Uterus (tissue), 4 donors: ENCODE data around the gene TPP2. TPM values are rescaled to one million over a fixed set of nuclear protein-coding genes. Genes with fewer than 3 reads are reported as not detected.

Experiments used
- DNase-seq, 2 donors: peaks; one replicate each; pipeline ENCODE4 v3.0.0-alpha.2; 2019 to 2020
- H3K27ac ChIP-seq, 2 donors: fragments of 200-600 bp; sonication (generic); 1 replicate in 1 of 2; 2 replicates in 1 of 2; pipeline ENCODE4 v1.5.1; 2016 to 2018
- H3K27me3 ChIP-seq, 2 donors: fragments of 200-600 bp; sonication (generic); one replicate each; pipeline ENCODE4 v1.5.1; 2018 to 2019; ENCODE audit warnings: control low read depth in 1 of 2
- H3K36me3 ChIP-seq, 2 donors: fragments of 200-600 bp; sonication (generic); one replicate each; pipeline ENCODE4 v1.5.1; 2019; ENCODE audit warnings: control low read depth in 1 of 2
- H3K4me1 ChIP-seq, 2 donors: fragments of 200-600 bp; sonication (generic); one replicate each; pipeline ENCODE4 v1.5.1; 2018 to 2019; ENCODE audit warnings: control low read depth in 1 of 2
- H3K4me3 ChIP-seq, 2 donors: fragments of 200-600 bp; sonication (generic); 1 replicate in 1 of 2; 2 replicates in 1 of 2; pipeline ENCODE4 v1.5.1; 2018 to 2019; ENCODE audit warnings: mild to moderate bottlenecking in 1 of 2
- H3K9me3 ChIP-seq, 2 donors: fragments of 200-600 bp; sonication (generic); one replicate each; pipeline ENCODE4 v1.5.1; 2019; ENCODE audit warnings: control low read depth in 1 of 2
- POLR2A ChIP-seq, 2 donors: fragments of 450-650 bp; IDR thresholded peaks; one replicate each; pipeline ENCODE4 v1.6.1; 2016; ENCODE audit warnings: antibody characterized with exemption in 2 of 2, mild to moderate bottlenecking in 1 of 2, moderate library complexity in 1 of 2
- intact Hi-C: fragments of 100-400 bp; cut with DNase I; formaldehyde crosslinking; loops from one replicate; pipeline ENCODE4 v1.15.1; 2023; ENCODE audit warnings: low total_unique reads
- total RNA-seq, 4 donors: library from RNA; depleted of rRNA in 3 of 4; stranded (reverse); fragments of >200 nt in 3 of 4; gene quantifications; one replicate each; pipeline versions ENCODE4 v1.1.0 to v1.2.4, GENCODE V29; 2014 to 2023
- TF ChIP-seq, protein P1 (sequence below), 4 experiments: fragments of 200-600 bp in 2 of 4; fragments of 450-650 bp in 2 of 4; sonication (generic) in 2 of 4; IDR thresholded peaks; one replicate each; pipeline ENCODE4 v1.5.1; 2016 to 2019; ENCODE audit warnings: antibody characterized with exemption in 4 of 4, mild to moderate bottlenecking in 2 of 4, moderate library complexity in 1 of 4
- donor health status: DM: yes; HTN: yes; CAD: no.

The TPP2 gene
- total RNA-seq, 4 donors from 2014 or later: 42.1 to 83.5 (median 48.7) TPM

GRCh38 chr13:102558029-102558428 is 38.8 kb upstream of the TPP2 start:
- no peak for DNase-seq
- Histone ChIP-seq H3K4me3 (no peak overlapping the region), H3K4me1 (no peaks in the 10 kb centered on the region), H3K9me3 (no peaks in the 10 kb centered on the region), H3K27me3 (no peaks in the 10 kb centered on the region), H3K36me3 (no peaks in the 10 kb centered on the region), H3K27ac (no peak overlapping the region)
- TF ChIP-seq POLR2A (IDR thresholded peaks at IDR 0.05): no peak
- TF ChIP-seq, protein P1, sequence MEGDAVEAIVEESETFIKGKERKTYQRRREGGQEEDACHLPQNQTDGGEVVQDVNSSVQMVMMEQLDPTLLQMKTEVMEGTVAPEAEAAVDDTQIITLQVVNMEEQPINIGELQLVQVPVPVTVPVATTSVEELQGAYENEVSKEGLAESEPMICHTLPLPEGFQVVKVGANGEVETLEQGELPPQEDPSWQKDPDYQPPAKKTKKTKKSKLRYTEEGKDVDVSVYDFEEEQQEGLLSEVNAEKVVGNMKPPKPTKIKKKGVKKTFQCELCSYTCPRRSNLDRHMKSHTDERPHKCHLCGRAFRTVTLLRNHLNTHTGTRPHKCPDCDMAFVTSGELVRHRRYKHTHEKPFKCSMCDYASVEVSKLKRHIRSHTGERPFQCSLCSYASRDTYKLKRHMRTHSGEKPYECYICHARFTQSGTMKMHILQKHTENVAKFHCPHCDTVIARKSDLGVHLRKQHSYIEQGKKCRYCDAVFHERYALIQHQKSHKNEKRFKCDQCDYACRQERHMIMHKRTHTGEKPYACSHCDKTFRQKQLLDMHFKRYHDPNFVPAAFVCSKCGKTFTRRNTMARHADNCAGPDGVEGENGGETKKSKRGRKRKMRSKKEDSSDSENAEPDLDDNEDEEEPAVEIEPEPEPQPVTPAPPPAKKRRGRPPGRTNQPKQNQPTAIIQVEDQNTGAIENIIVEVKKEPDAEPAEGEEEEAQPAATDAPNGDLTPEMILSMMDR (IDR thresholded peaks at IDR 0.05): no peak
- intact Hi-C loops: no loop called here

- no peak overlapping the region for H3K27ac ChIP-seq
- intact Hi-C loops: no loop called here
- H3K27me3 ChIP-seq: no peaks in the 10 kb centered on the region
- no peaks in the 10 kb centered on the region for H3K9me3 ChIP-seq
- DNase-seq: no peak
- no peaks in the 10 kb centered on the region for H3K4me1 ChIP-seq
- TF ChIP-seq, protein P1 (IDR thresholded peaks at IDR 0.05): no peak
- no peak for TF ChIP-seq POLR2A (IDR thresholded peaks at IDR 0.05)
- no peak overlapping the region for H3K4me3 ChIP-seq
- no peaks in the 10 kb centered on the region for H3K36me3 ChIP-seq
These were observed 34.9 kb upstream of the TPP2 start for GRCh38 chr13:102561933-102562332.

DNA sequence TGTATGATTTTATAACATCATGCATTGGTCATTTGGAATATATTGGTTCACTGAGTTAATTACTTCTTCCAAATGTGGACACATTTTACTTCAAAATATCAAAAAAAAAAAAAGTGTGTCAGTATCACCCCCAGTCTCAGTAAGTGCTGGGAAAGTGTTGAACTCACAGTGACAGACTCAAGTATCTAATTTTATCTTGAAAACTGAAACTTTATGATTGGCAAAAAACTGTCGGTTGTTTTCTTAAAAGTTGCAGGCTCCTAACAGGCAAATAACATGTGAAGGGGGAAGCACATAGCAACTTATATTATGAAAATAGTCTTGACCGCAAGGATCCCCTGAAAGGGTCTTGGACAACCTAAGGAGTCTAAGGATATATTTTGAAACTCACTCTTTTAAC is 33.5 kb upstream of the TPP2 start:
- Histone ChIP-seq H3K27ac (no peak overlapping the region), H3K4me1 (no peaks in the 10 kb centered on the region)
- intact Hi-C loops: no loop called here

DNA sequence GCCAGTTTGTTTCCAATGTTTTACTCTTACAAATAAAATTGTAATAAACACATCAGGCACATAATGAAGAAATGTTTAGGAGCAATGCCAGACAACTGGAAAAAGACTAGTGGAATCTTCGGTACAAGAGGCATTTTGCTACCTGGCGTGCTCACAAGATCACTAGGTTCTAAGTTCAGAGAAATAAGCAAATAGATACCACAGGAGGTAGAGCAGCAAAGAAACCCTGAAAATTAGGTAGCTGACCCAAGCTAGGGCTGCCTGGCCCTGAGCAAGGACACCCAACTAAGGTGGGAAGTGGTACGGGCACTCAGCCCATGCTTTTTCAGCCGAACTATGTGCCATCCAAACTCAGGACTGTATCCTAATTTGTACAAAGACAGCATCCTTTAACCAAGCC is 32.2 kb upstream of the TPP2 start:
- no peaks in the 10 kb centered on the region for H3K4me1 ChIP-seq
- TF ChIP-seq, protein P1 (IDR thresholded peaks at IDR 0.05): no peak
- no peak for TF ChIP-seq POLR2A (IDR thresholded peaks at IDR 0.05)
- H3K27me3 ChIP-seq: no peaks in the 10 kb centered on the region
- no peaks in the 10 kb centered on the region for H3K9me3 ChIP-seq
- H3K4me3 ChIP-seq: no peak overlapping the region
- no peak overlapping the region for H3K27ac ChIP-seq
- H3K36me3 ChIP-seq: no peaks in the 10 kb centered on the region
- no peak for DNase-seq
- intact Hi-C loops: no loop called here

More for the DNA sequence above, 33.5 kb upstream of the TPP2 start:
- Histone ChIP-seq H3K36me3 (no peaks in the 10 kb centered on the region), H3K9me3 (no peaks in the 10 kb centered on the region), H3K4me3 (no peak overlapping the region), H3K27me3 (no peaks in the 10 kb centered on the region)
- no peak for TF ChIP-seq POLR2A (IDR thresholded peaks at IDR 0.05)
- TF ChIP-seq, protein P1 (IDR thresholded peaks at IDR 0.05): no peak
- no peak for DNase-seq

- no peak for TF ChIP-seq POLR2A (IDR thresholded peaks at IDR 0.05)
- TF ChIP-seq, protein P1 (IDR thresholded peaks at IDR 0.05): no peak
- H3K4me3 ChIP-seq: no peak overlapping the region
- H3K27me3 ChIP-seq: no peaks in the 10 kb centered on the region
- DNase-seq: no peak
- H3K36me3 ChIP-seq: no peaks in the 10 kb centered on the region
- no peaks in the 10 kb centered on the region for H3K4me1 ChIP-seq
- H3K27ac ChIP-seq: no peak overlapping the region
- intact Hi-C loops: no loop called here
- H3K9me3 ChIP-seq: no peaks in the 10 kb centered on the region
These were observed 30.3 kb upstream of the TPP2 start for GRCh38 chr13:102566513-102566912.
